Activated naive CD4-positive, alpha-beta T cell treated with anti-CD3 and anti-CD28 coated beads, Interleukin-2, amount 10 ng/mL, durations not matched to agents 7 days and 5 days (primary cell): Measurements from ENCODE around the gene PPARG.

Experiments used
- CTCF ChIA-PET: fragments of 350-600 bp; sonication (Branson Sonifier 250); formaldehyde crosslinking; loops from one replicate; lab custom pipeline; 2021; ENCODE audit warnings: antibody characterized with exemption; lab: Charles Lee
- DNase-seq: peaks from one replicate; pipeline ENCODE4 v3.0.0-alpha.2; 2020
- H3K27ac Mint-ChIP-seq: one replicate; pipeline ENCODE4 v1.8.0; 2021; ENCODE audit warnings: mild to moderate bottlenecking, moderate library complexity, mixed read lengths
- H3K27me3 Mint-ChIP-seq: one replicate; pipeline ENCODE4 v1.8.0; 2021; ENCODE audit warnings: mild to moderate bottlenecking, mixed read lengths
- H3K36me3 Mint-ChIP-seq: one replicate; pipeline ENCODE4 v1.8.0; 2021; ENCODE audit warnings: mixed read lengths
- H3K4me1 Mint-ChIP-seq: one replicate; pipeline ENCODE4 v1.8.0; 2021; ENCODE audit warnings: mixed read lengths
- H3K4me3 Mint-ChIP-seq: one replicate; pipeline ENCODE4 v1.8.0; 2021; ENCODE audit warnings: mild to moderate bottlenecking, moderate library complexity, mixed read lengths
- H3K9me3 Mint-ChIP-seq: one replicate; pipeline ENCODE4 v1.8.0; 2021; ENCODE audit warnings: mixed read lengths

PPARG gene

GRCh38 chr3:12352253-12352652 is 63.4 kb downstream of the PPARG start:
- Mint-ChIP-seq H3K36me3 (no peaks in the 10 kb centered on the region), H3K27me3 (peaks cover 11% of the 10 kb centered on the region), H3K4me1 (no peaks in the 10 kb centered on the region), H3K9me3 (no peaks in the 10 kb centered on the region), H3K4me3 (no peak overlapping the region), H3K27ac (no peak overlapping the region)
- no peak for DNase-seq
- CTCF ChIA-PET = interaction anchor here (0.9 kb wide), 1 partner anchor 26 kb away, joined by 3 read pairs; no protein-coding TSS in a partner anchor

GRCh38 chr3:12352755-12353154 is 63.9 kb downstream of the PPARG start:
- DNase-seq = no peak
- Mint-ChIP-seq H3K36me3 (no peaks in the 10 kb centered on the region), H3K27me3 (peaks cover 11% of the 10 kb centered on the region), H3K4me3 (no peak overlapping the region), H3K4me1 (no peaks in the 10 kb centered on the region), H3K9me3 (no peaks in the 10 kb centered on the region), H3K27ac (no peak overlapping the region)
- CTCF ChIA-PET = interaction anchor here (0.9 kb wide), 1 partner anchor 26 kb away, joined by 3 read pairs; no protein-coding TSS in a partner anchor

- CTCF ChIA-PET = no interaction called here
- Mint-ChIP-seq H3K36me3 (no peaks in the 10 kb centered on the region), H3K4me1 (no peaks in the 10 kb centered on the region), H3K27me3 (peaks cover 7% of the 10 kb centered on the region), H3K9me3 (no peaks in the 10 kb centered on the region), H3K4me3 (no peak overlapping the region), H3K27ac (no peak overlapping the region)
- no peak for DNase-seq
Observed at GRCh38 chr3:12353796-12354525, 65.1 kb downstream of the PPARG start.

GRCh38 chr3:12356175-12356574 is 67.3 kb downstream of the PPARG start:
- CTCF ChIA-PET = interaction anchor here (1.8 kb wide), 1 partner anchor 124 kb away, joined by 7 read pairs; no protein-coding TSS in a partner anchor
- no peaks in the 10 kb centered on the region for H3K36me3 Mint-ChIP-seq
- no peak for DNase-seq
- H3K27me3 Mint-ChIP-seq = peaks cover 7% of the 10 kb centered on the region
- H3K4me1 Mint-ChIP-seq = no peaks in the 10 kb centered on the region
- H3K9me3 Mint-ChIP-seq = no peaks in the 10 kb centered on the region
- H3K27ac Mint-ChIP-seq = no peak overlapping the region
- H3K4me3 Mint-ChIP-seq = no peak overlapping the region

- H3K27ac Mint-ChIP-seq = no peak overlapping the region
- CTCF ChIA-PET = interaction anchor here (1.8 kb wide), 1 partner anchor 123 kb away, joined by 7 read pairs; no protein-coding TSS in a partner anchor
- H3K4me3 Mint-ChIP-seq = no peak overlapping the region
Observed at GRCh38 chr3:12356996-12357395, 68.1 kb downstream of the PPARG start.

GRCh38 chr3:12357456-12357855 is 68.6 kb downstream of the PPARG start:
- H3K27ac Mint-ChIP-seq = no peak overlapping the region
- CTCF ChIA-PET = no interaction called here
- no peaks in the 10 kb centered on the region for H3K4me1 Mint-ChIP-seq
- peaks cover 7% of the 10 kb centered on the region for H3K27me3 Mint-ChIP-seq
- DNase-seq = no peak
- H3K4me3 Mint-ChIP-seq = no peak overlapping the region
- no peaks in the 10 kb centered on the region for H3K36me3 Mint-ChIP-seq
- H3K9me3 Mint-ChIP-seq = no peaks in the 10 kb centered on the region

More at GRCh38 chr3:12356996-12357395, 68.1 kb downstream of the PPARG start:
- no peaks in the 10 kb centered on the region for H3K4me1 Mint-ChIP-seq
- DNase-seq = no peak
- H3K27me3 Mint-ChIP-seq = peaks cover 7% of the 10 kb centered on the region
- H3K36me3 Mint-ChIP-seq = no peaks in the 10 kb centered on the region
- H3K9me3 Mint-ChIP-seq = no peaks in the 10 kb centered on the region

GRCh38 chr3:12363397-12364195 is 74.7 kb downstream of the PPARG start:
- no peaks in the 10 kb centered on the region for H3K4me1 Mint-ChIP-seq
- no peak for DNase-seq
- no peaks in the 10 kb centered on the region for H3K9me3 Mint-ChIP-seq
- H3K27me3 Mint-ChIP-seq = no peaks in the 10 kb centered on the region
- no peak overlapping the region for H3K27ac Mint-ChIP-seq
- CTCF ChIA-PET = no interaction called here
- H3K4me3 Mint-ChIP-seq = no peak overlapping the region
- no peaks in the 10 kb centered on the region for H3K36me3 Mint-ChIP-seq

- CTCF ChIA-PET = no interaction called here
- Mint-ChIP-seq H3K27ac (no peak overlapping the region), H3K27me3 (peaks cover 4% of the 10 kb centered on the region), H3K4me3 (no peak overlapping the region), H3K4me1 (no peaks in the 10 kb centered on the region), H3K36me3 (no peaks in the 10 kb centered on the region), H3K9me3 (no peaks in the 10 kb centered on the region)
- DNase-seq = no peak
Observed at GRCh38 chr3:12367346-12367745, 78.5 kb downstream of the PPARG start.

- no peak overlapping the region for H3K4me3 Mint-ChIP-seq
- CTCF ChIA-PET = no interaction called here
- no peak overlapping the region for H3K27ac Mint-ChIP-seq
Observed at GRCh38 chr3:12369029-12369428, 80.2 kb downstream of the PPARG start.

GRCh38 chr3:12369598-12369997 is 80.7 kb downstream of the PPARG start:
- no peak overlapping the region for H3K27ac Mint-ChIP-seq
- no peaks in the 10 kb centered on the region for H3K9me3 Mint-ChIP-seq
- no peak overlapping the region for H3K4me3 Mint-ChIP-seq
- no peaks in the 10 kb centered on the region for H3K36me3 Mint-ChIP-seq
- H3K4me1 Mint-ChIP-seq = no peaks in the 10 kb centered on the region
- CTCF ChIA-PET = no interaction called here
- peaks cover 4% of the 10 kb centered on the region for H3K27me3 Mint-ChIP-seq
- DNase-seq = no peak

More at GRCh38 chr3:12369029-12369428, 80.2 kb downstream of the PPARG start:
- DNase-seq = no peak
- Mint-ChIP-seq H3K4me1 (no peaks in the 10 kb centered on the region), H3K36me3 (no peaks in the 10 kb centered on the region), H3K9me3 (no peaks in the 10 kb centered on the region), H3K27me3 (peaks cover 4% of the 10 kb centered on the region)

- Mint-ChIP-seq H3K27ac (no peak overlapping the region), H3K27me3 (peaks cover 8% of the 10 kb centered on the region), H3K4me1 (no peaks in the 10 kb centered on the region), H3K9me3 (no peaks in the 10 kb centered on the region), H3K36me3 (no peaks in the 10 kb centered on the region), H3K4me3 (no peak overlapping the region)
- DNase-seq = no peak
- CTCF ChIA-PET = no interaction called here
Observed at GRCh38 chr3:12370758-12371157, 81.9 kb downstream of the PPARG start.

- peaks cover 8% of the 10 kb centered on the region for H3K27me3 Mint-ChIP-seq
- CTCF ChIA-PET = no interaction called here
- no peaks in the 10 kb centered on the region for H3K4me1 Mint-ChIP-seq
- H3K27ac Mint-ChIP-seq = no peak overlapping the region
- DNase-seq = no peak
- H3K4me3 Mint-ChIP-seq = no peak overlapping the region
- H3K36me3 Mint-ChIP-seq = no peaks in the 10 kb centered on the region
- H3K9me3 Mint-ChIP-seq = no peaks in the 10 kb centered on the region
Observed at GRCh38 chr3:12371525-12372140, 82.8 kb downstream of the PPARG start.

GRCh38 chr3:12372741-12373280 is 83.9 kb downstream of the PPARG start:
- H3K27ac Mint-ChIP-seq = no peak overlapping the region
- H3K9me3 Mint-ChIP-seq = no peaks in the 10 kb centered on the region
- no peaks in the 10 kb centered on the region for H3K4me1 Mint-ChIP-seq
- no peak for DNase-seq
- CTCF ChIA-PET = no interaction called here
- no peaks in the 10 kb centered on the region for H3K36me3 Mint-ChIP-seq
- peaks cover 8% of the 10 kb centered on the region for H3K27me3 Mint-ChIP-seq
- H3K4me3 Mint-ChIP-seq = no peak overlapping the region

- no peaks in the 10 kb centered on the region for H3K4me1 Mint-ChIP-seq
- no peak for DNase-seq
- no peak overlapping the region for H3K4me3 Mint-ChIP-seq
- no peak overlapping the region for H3K27ac Mint-ChIP-seq
- CTCF ChIA-PET = no interaction called here
- H3K27me3 Mint-ChIP-seq = peaks cover 3% of the 10 kb centered on the region
- no peaks in the 10 kb centered on the region for H3K36me3 Mint-ChIP-seq
- H3K9me3 Mint-ChIP-seq = no peaks in the 10 kb centered on the region
Observed at GRCh38 chr3:12375572-12375971, 86.7 kb downstream of the PPARG start.
